Endothelial cell of umbilical vein (primary cell): ENCODE data around the gene MAMDC2. TPM values are rescaled to one million over a fixed set of nuclear protein-coding genes. Genes with fewer than 3 reads are reported as not detected.

Experiments
- BruUV-seq: library from RNA; stranded (reverse); fragments of 400-500 nt; replicated peaks from 2 replicates; lab custom pipeline; 2021; lab: Mats Ljungman, UMichigan
- CTCF ChIA-PET: fragments of 300-600, 350-600 bp; sonication (Branson Sonifier 250); formaldehyde crosslinking; loops from one replicate; lab custom pipeline; 2021; ENCODE audit warnings: antibody characterized with exemption, inconsistent platforms; lab: Charles Lee
- POLR2A ChIA-PET: fragments of 300-600, 350-600 bp; sonication (Branson Sonifier 250); formaldehyde crosslinking; loops from one replicate; lab custom pipeline; 2021; ENCODE audit warnings: antibody characterized with exemption, inconsistent platforms; lab: Charles Lee
- DNase-seq: peaks from one replicate; pipeline ENCODE4 v3.0.0-alpha.2; 2011; ENCODE audit warnings: low read depth, low spot score
- FAIRE-seq: peaks from 2 replicates; lab custom pipeline; 2011; peaks lifted over from hg19 to GRCh38; lab: Jason Lieb, UNC
- H2AFZ ChIP-seq: 2 replicates; pipeline ENCODE4 v1.6.0; 2012; ENCODE audit warnings: low read depth, low read length, control low read depth, inconsistent platforms
- H3K27ac ChIP-seq: 2 replicates; pipeline ENCODE4 v1.5.1; 2011; ENCODE audit warnings: low read depth, mild to moderate bottlenecking, control low read depth, low read length, moderate library complexity; ENCODE audit not compliant: insufficient read depth
- H3K27me3 ChIP-seq, 2 experiments: 2 replicates each; pipeline versions ENCODE4 v1.6.0 to v1.6.1; 2011; ENCODE audit warnings: low read length in 2 of 2, mixed read lengths in 1 of 2; ENCODE audit not compliant: control insufficient read depth in 2 of 2, insufficient read depth in 2 of 2
- H3K36me3 ChIP-seq, 2 experiments: 2 replicates in 1 of 2; 3 replicates in 1 of 2; pipeline ENCODE4 v1.5.1; 2011; ENCODE audit warnings: low read length in 2 of 2, mild to moderate bottlenecking in 1 of 2, moderate library complexity in 1 of 2; ENCODE audit not compliant: control insufficient read depth in 2 of 2, insufficient read depth in 2 of 2; ENCODE audit errors: extremely low read depth in 1 of 2
- H3K4me1 ChIP-seq: 3 replicates; pipeline ENCODE4 v1.5.1; 2011; ENCODE audit warnings: mild to moderate bottlenecking, low read length; ENCODE audit not compliant: control insufficient read depth, insufficient read depth; ENCODE audit errors: extremely low read depth
- H3K4me2 ChIP-seq: 2 replicates; pipeline ENCODE4 v1.6.1; 2011; ENCODE audit warnings: low read length, control low read depth, mixed read lengths; ENCODE audit not compliant: insufficient read depth
- H3K4me3 ChIP-seq, 3 experiments: fragments of 200-600 bp in 1 of 3; sonication (generic), shearing (Covaris generic) in 1 of 3; replicated peaks in 1 of 3; 2 replicates each; pipeline ENCODE4 v1.5.1; 2011 to 2016; ENCODE audit warnings: control low read depth in 3 of 3, low read length in 3 of 3, mild to moderate bottlenecking in 2 of 3, inconsistent platforms in 1 of 3, low read depth in 1 of 3, moderate library complexity in 1 of 3; ENCODE audit not compliant: insufficient read depth in 1 of 3
- H3K79me2 ChIP-seq: 2 replicates; pipeline ENCODE4 v1.6.0; 2012; ENCODE audit warnings: low read length, inconsistent platforms; ENCODE audit not compliant: control insufficient read depth, insufficient read depth
- H3K9ac ChIP-seq: replicated peaks from 2 replicates; pipeline ENCODE3; 2011; ENCODE audit warnings: low read length, control low read depth; ENCODE audit not compliant: insufficient read depth; ENCODE audit errors: extremely low read depth
- H3K9me1 ChIP-seq: replicated peaks from 3 replicates; pipeline ENCODE4 v1.6.0; 2011; ENCODE audit warnings: mild to moderate bottlenecking, low read length; ENCODE audit not compliant: control insufficient read depth, insufficient read depth; ENCODE audit errors: extremely low read depth
- H3K9me3 ChIP-seq: replicated peaks from 2 replicates; pipeline ENCODE4 v1.5.1; 2012; ENCODE audit warnings: low read length, inconsistent platforms; ENCODE audit not compliant: control insufficient read depth, insufficient read depth
- H4K20me1 ChIP-seq: replicated peaks from 2 replicates; pipeline ENCODE3; 2011; ENCODE audit warnings: mild to moderate bottlenecking, low read length; ENCODE audit not compliant: control insufficient read depth, insufficient read depth; ENCODE audit errors: extremely low read depth
- EZH2 ChIP-seq: IDR thresholded peaks from 2 replicates; pipeline ENCODE4 v1.6.1; 2012; ENCODE audit warnings: borderline replicate concordance, low read depth, mild to moderate bottlenecking, moderate library complexity, low read length, inconsistent platforms; ENCODE audit not compliant: severe bottlenecking
- FOS ChIP-seq: IDR thresholded peaks from 2 replicates; pipeline ENCODE4 v1.6.1; 2011; ENCODE audit warnings: mild to moderate bottlenecking, low read length, moderate library complexity, borderline replicate concordance; ENCODE audit not compliant: insufficient read depth
- JUN ChIP-seq: IDR thresholded peaks from 2 replicates; pipeline ENCODE4 v1.6.1; 2011; ENCODE audit warnings: borderline replicate concordance, low read depth; ENCODE audit not compliant: insufficient read length, insufficient read depth
- MYC ChIP-seq: IDR thresholded peaks from one replicate; pipeline ENCODE4 v1.6.1; 2011; ENCODE audit warnings: mild to moderate bottlenecking, low read depth, low read length
- POLR2A ChIP-seq: IDR thresholded peaks from 2 replicates; pipeline ENCODE4 v1.6.1; 2012; ENCODE audit warnings: low read depth, mild to moderate bottlenecking, control low read depth, low read length
- POLR2AphosphoS5 ChIP-seq: IDR thresholded peaks from 2 replicates; pipeline ENCODE4 v1.6.1; 2012; ENCODE audit warnings: low read depth, mild to moderate bottlenecking, control low read depth, low read length, moderate library complexity; ENCODE audit not compliant: insufficient read depth
- dilution Hi-C: fragments of 300-500 bp; cut with MboI; formaldehyde crosslinking; loops from one replicate; pipeline ENCODE4 v1.15.0; 2019; ENCODE audit warnings: low sequenced_read_pairs; ENCODE audit not compliant: extremely low pct_ligation_motif_present
- intact Hi-C: fragments of 100-400 bp; cut with micrococcal nuclease; formaldehyde crosslinking; loops from one replicate; pipeline ENCODE4 v1.10.0; 2022
- polyA plus RNA-seq, 4 experiments: library from polyadenylated mRNA; depleted of rRNA in 3 of 4; stranded (reverse) in 3 of 4; unstranded in 1 of 4; fragments of >200 nt; gene quantifications; 2 replicates each; pipeline versions ENCODE4 v1.2.1 to v1.2.3, GENCODE V29; 2011 to 2012; ENCODE audit warnings: missing spikeins in 1 of 4
- total RNA-seq: library from RNA; stranded (reverse); gene quantifications from 2 replicates; pipeline ENCODE4 v1.2.3, GENCODE V29; 2021
- TF ChIP-seq, protein P1 (sequence below), 2 donors: IDR thresholded peaks; 1 replicate in 1 of 2; 2 replicates in 1 of 2; pipeline ENCODE4 v1.5.1; 2011; ENCODE audit warnings: low read length in 2 of 2, mild to moderate bottlenecking in 2 of 2, moderate library complexity in 2 of 2, control low read depth in 1 of 2, inconsistent platforms in 1 of 2, low read depth in 1 of 2; ENCODE audit not compliant: insufficient read depth in 1 of 2; ENCODE audit errors: extremely low read depth in 1 of 2

Gene MAMDC2
- total and polyA plus RNA-seq, 2 donors (not counting 3 experiments of a cell fraction or from before 2014, with no cell fraction given) = 0.60 to 1.1 TPM

DNA sequence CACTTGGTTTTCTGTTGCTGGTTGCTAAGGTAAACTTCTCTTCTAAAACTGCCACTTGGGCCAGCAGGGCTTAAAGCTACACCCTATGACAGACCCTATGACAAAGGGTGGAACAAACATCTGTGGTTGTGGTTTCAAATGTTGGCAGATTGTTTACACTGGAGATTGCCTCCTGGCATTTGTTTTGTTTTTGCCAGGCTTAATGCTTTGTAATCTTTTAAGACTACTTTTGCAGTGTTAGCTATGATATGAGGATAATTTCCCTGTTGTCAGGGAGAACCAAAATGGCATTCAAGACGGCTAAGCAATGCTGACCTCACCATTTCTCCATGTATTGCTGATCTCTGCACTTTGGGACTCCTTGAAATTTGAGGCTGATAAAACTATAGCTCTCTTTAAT is 50.3 kb downstream of the MAMDC2 start:
- ChIA-PET POLR2A (no interaction called here), CTCF (interaction anchor here (0.8 to 1.1 kb wide), 4 partner anchors 9 to 122 kb away, joined by 3 to 7 read pairs (median 4); no protein-coding TSS in a partner anchor)
- DNase-seq (no peak), FAIRE-seq (no peak)
- dilution Hi-C loops = no loop called here
- Histone ChIP-seq H3K4me3 (no peak overlapping the region), H3K36me3 (no peaks in the 10 kb centered on the region), H2AFZ (no peak overlapping the region), H3K4me1 (no peaks in the 10 kb centered on the region), H3K9me1 (no peaks in the 10 kb centered on the region), H3K4me2 (no peak overlapping the region), H4K20me1 (no peaks in the 10 kb centered on the region), H3K27me3 (peaks cover 4 to 25% of the 10 kb centered on the region in 2 experiments), H3K27ac (no peak overlapping the region), H3K9ac (no peak overlapping the region), H3K79me2 (no peaks in the 10 kb centered on the region), H3K9me3 (no peaks in the 10 kb centered on the region)
- no TSS peak for BruUV-seq
- intact Hi-C loops = no loop called here
- TF ChIP-seq MYC (no peak), POLR2AphosphoS5 (no peak), JUN (no peak), EZH2 (no peak), POLR2A (no peak), FOS (no peak)
- TF ChIP-seq, protein P1, sequence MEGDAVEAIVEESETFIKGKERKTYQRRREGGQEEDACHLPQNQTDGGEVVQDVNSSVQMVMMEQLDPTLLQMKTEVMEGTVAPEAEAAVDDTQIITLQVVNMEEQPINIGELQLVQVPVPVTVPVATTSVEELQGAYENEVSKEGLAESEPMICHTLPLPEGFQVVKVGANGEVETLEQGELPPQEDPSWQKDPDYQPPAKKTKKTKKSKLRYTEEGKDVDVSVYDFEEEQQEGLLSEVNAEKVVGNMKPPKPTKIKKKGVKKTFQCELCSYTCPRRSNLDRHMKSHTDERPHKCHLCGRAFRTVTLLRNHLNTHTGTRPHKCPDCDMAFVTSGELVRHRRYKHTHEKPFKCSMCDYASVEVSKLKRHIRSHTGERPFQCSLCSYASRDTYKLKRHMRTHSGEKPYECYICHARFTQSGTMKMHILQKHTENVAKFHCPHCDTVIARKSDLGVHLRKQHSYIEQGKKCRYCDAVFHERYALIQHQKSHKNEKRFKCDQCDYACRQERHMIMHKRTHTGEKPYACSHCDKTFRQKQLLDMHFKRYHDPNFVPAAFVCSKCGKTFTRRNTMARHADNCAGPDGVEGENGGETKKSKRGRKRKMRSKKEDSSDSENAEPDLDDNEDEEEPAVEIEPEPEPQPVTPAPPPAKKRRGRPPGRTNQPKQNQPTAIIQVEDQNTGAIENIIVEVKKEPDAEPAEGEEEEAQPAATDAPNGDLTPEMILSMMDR (IDR thresholded peaks at IDR 0.05; ENCODE audit: extremely low read depth in 1 of 2, insufficient read depth in 1 of 2, low read depth in 1 of 2, low read length in 2 of 2) = no peak
